ENCODE measurements around the gene RNF166.

Gene RNF166

DNA sequence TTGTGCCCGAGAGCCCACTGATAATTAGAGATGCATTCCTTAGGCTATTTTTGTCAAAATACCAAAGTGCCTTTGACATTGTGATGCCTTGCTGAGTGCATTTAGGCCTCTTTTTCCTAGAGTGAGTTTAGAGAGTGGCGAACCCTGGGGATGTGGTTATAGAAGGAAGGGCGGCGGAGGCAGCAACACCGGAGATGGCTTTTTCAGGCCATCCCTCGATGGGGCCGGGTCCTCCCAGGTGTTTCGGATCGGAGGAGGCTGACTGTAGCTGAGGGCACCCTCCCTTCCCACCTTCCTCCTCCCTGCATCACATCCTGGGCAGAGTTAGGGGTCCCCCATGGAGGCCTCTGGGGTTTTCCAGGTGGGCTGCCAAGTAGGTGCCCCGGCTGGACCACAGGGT, 13.3 kb downstream of the RNF166 start:
- no peak overlapping the region for H3K27ac ChIP-seq (ENCODE audit: insufficient read depth, low read depth, low read length, poor library complexity, severe bottlenecking)
- H3K9me3 ChIP-seq (ENCODE audit: control insufficient read depth, low read length): no peaks in the 10 kb centered on the region
- WGBS, 2 experiments: 90 to 94% methylated on average over 10 of the region's 10 CpGs
- H3K4me1 ChIP-seq (ENCODE audit: control insufficient read depth, insufficient read depth, low read length): no peaks in the 10 kb centered on the region
- peaks cover 3% of the 10 kb centered on the region for H3K36me3 ChIP-seq (ENCODE audit: control insufficient read depth, insufficient read depth, low read length)
- H3K4me3 ChIP-seq (ENCODE audit: insufficient read depth, low read depth, low read length): no peak overlapping the region
- H3K27me3 ChIP-seq (ENCODE audit: control insufficient read depth, insufficient read depth, low read length, poor library complexity, severe bottlenecking): peaks cover 28% of the 10 kb centered on the region

DNA sequence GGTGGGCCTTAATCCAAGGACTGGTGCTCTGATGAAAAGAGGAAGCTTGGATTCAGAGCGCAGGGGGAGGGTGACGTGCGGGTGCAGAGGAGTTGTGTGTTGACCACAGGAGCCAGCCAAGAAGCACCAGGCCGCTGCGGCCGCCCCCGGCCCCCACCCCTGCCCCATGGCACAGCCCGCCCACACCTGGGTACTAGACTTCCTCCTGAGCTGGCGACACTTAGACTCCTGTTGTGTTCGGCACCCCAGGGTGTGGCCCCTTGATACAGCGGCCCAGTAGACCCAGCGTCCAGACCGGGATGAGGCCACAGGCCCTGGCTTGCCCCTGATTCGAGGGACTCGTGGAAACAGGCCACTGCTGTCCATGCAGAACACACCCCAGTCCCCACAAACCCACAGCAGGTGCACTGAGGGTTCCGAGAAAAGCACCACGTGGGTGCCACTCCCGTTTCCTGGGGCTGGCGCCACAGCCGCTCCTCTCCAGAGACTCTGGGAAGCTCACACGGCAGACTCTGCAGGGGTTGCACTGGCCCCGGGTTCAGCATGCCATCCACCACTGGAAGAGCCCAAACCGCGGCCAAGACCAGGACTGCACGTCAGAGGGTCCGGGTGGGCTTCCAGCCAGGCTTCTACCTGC, 14.2 kb downstream of the RNF166 start:
- no peaks in the 10 kb centered on the region for H3K4me1 ChIP-seq (ENCODE audit: control insufficient read depth, insufficient read depth, low read length)
- WGBS, 2 experiments: 92 to 93% methylated on average over 26 of the region's 26 CpGs
- peaks cover 36% of the 10 kb centered on the region for H3K27me3 ChIP-seq (ENCODE audit: control insufficient read depth, insufficient read depth, low read length, poor library complexity, severe bottlenecking)

GRCh38 chr16:88691129-88691813, 14.9 kb downstream of the RNF166 start:
- no peaks in the 10 kb centered on the region for H3K4me1 ChIP-seq (ENCODE audit: control insufficient read depth, insufficient read depth, low read length)
- no peak overlapping the region for H3K4me3 ChIP-seq (ENCODE audit: insufficient read depth, low read depth, low read length)
- no peak overlapping the region for H3K27ac ChIP-seq (ENCODE audit: insufficient read depth, low read depth, low read length, poor library complexity, severe bottlenecking)
- no peaks in the 10 kb centered on the region for H3K9me3 ChIP-seq (ENCODE audit: control insufficient read depth, low read length)
- peaks cover 43% of the 10 kb centered on the region for H3K27me3 ChIP-seq (ENCODE audit: control insufficient read depth, insufficient read depth, low read length, poor library complexity, severe bottlenecking)
- no peaks in the 10 kb centered on the region for H3K36me3 ChIP-seq (ENCODE audit: control insufficient read depth, insufficient read depth, low read length)
- WGBS, 2 experiments: 91% methylated on average over 33 of the region's 33 CpGs

More for the DNA sequence above, 14.2 kb downstream of the RNF166 start:
- Histone ChIP-seq H3K9me3 (ENCODE audit: control insufficient read depth, low read length) (no peaks in the 10 kb centered on the region), H3K36me3 (ENCODE audit: control insufficient read depth, insufficient read depth, low read length) (peaks cover 3% of the 10 kb centered on the region), H3K4me3 (ENCODE audit: insufficient read depth, low read depth, low read length) (no peak overlapping the region), H3K27ac (ENCODE audit: insufficient read depth, low read depth, low read length, poor library complexity, severe bottlenecking) (no peak overlapping the region)

GRCh38 chr16:88690341-88691128, 15.7 kb downstream of the RNF166 start:
- Histone ChIP-seq H3K27me3 (ENCODE audit: control insufficient read depth, insufficient read depth, low read length, poor library complexity, severe bottlenecking) (peaks cover 51% of the 10 kb centered on the region), H3K36me3 (ENCODE audit: control insufficient read depth, insufficient read depth, low read length) (no peaks in the 10 kb centered on the region), H3K4me3 (ENCODE audit: insufficient read depth, low read depth, low read length) (no peak overlapping the region), H3K27ac (ENCODE audit: insufficient read depth, low read depth, low read length, poor library complexity, severe bottlenecking) (no peak overlapping the region), H3K4me1 (ENCODE audit: control insufficient read depth, insufficient read depth, low read length) (no peaks in the 10 kb centered on the region), H3K9me3 (ENCODE audit: control insufficient read depth, low read length) (no peaks in the 10 kb centered on the region)
- 82 to 86% methylated on average over 21 of the region's 21 CpGs for WGBS, 2 experiments

DNA sequence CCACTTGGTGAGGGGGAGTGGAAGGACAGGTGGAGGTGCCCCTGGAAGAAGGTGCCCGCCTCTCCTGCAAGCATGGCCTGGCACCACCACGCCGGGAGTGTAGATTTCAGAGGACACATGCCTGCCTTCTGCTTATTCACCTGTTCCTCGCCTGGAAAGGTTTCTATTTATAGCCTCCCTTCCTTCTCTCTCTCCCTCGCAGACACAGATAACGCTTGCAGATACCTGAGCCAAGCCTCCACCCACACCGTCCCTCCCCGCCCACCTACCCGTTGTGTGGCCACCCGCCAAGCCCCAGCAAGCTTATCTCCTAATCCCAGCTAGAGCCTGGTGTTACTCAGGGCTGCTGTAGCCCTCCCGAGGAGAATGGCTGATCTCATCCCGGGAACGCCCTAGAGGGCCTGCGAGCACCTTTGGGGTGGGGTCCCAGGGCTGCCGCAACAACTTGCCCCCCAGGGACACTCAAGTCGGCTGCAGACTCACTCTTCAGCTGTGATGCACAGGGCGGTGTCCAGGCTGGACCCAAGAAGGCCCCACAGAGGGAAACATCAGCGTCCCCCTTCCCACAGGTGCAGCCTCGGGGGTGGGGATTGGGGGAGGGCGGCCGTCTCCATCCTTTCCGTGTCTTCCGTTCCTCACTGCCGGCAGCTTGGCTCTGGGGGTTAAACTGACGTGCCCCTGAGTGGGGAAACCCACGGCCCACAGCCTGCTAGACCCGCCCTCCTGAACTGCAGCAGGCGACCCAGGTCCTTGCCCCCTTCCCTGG, 18.0 kb downstream of the RNF166 start:
- Histone ChIP-seq H3K27me3 (ENCODE audit: control insufficient read depth, insufficient read depth, low read length, poor library complexity, severe bottlenecking) (peaks cover 72% of the 10 kb centered on the region), H3K4me3 (ENCODE audit: insufficient read depth, low read depth, low read length) (no peak overlapping the region), H3K27ac (ENCODE audit: insufficient read depth, low read depth, low read length, poor library complexity, severe bottlenecking) (no peak overlapping the region), H3K36me3 (ENCODE audit: control insufficient read depth, insufficient read depth, low read length) (no peaks in the 10 kb centered on the region), H3K9me3 (ENCODE audit: control insufficient read depth, low read length) (no peaks in the 10 kb centered on the region), H3K4me1 (ENCODE audit: control insufficient read depth, insufficient read depth, low read length) (no peaks in the 10 kb centered on the region)
- 59 to 61% methylated on average over 28 of the region's 28 CpGs for WGBS, 2 experiments

- Histone ChIP-seq H3K4me1 (ENCODE audit: control insufficient read depth, insufficient read depth, low read length) (no peaks in the 10 kb centered on the region), H3K36me3 (ENCODE audit: control insufficient read depth, insufficient read depth, low read length) (no peaks in the 10 kb centered on the region), H3K4me3 (ENCODE audit: insufficient read depth, low read depth, low read length) (no peak overlapping the region), H3K9me3 (ENCODE audit: control insufficient read depth, low read length) (no peaks in the 10 kb centered on the region), H3K27me3 (ENCODE audit: control insufficient read depth, insufficient read depth, low read length, poor library complexity, severe bottlenecking) (peaks cover 72% of the 10 kb centered on the region), H3K27ac (ENCODE audit: insufficient read depth, low read depth, low read length, poor library complexity, severe bottlenecking) (no peak overlapping the region)
- WGBS, 2 experiments: 77 to 86% methylated on average over 3 of the region's 3 CpGs
Observed at GRCh38 chr16:88687676-88688012, 18.6 kb downstream of the RNF166 start.

GRCh38 chr16:88687254-88687576, 19.0 kb downstream of the RNF166 start:
- H3K36me3 ChIP-seq (ENCODE audit: control insufficient read depth, insufficient read depth, low read length): no peaks in the 10 kb centered on the region
- peaks cover 72% of the 10 kb centered on the region for H3K27me3 ChIP-seq (ENCODE audit: control insufficient read depth, insufficient read depth, low read length, poor library complexity, severe bottlenecking)
- H3K27ac ChIP-seq (ENCODE audit: insufficient read depth, low read depth, low read length, poor library complexity, severe bottlenecking): no peak overlapping the region
- H3K9me3 ChIP-seq (ENCODE audit: control insufficient read depth, low read length): no peaks in the 10 kb centered on the region
- WGBS, 2 experiments: 78% methylated on average over 10 of the region's 10 CpGs
- H3K4me3 ChIP-seq (ENCODE audit: insufficient read depth, low read depth, low read length): no peak overlapping the region
- H3K4me1 ChIP-seq (ENCODE audit: control insufficient read depth, insufficient read depth, low read length): no peaks in the 10 kb centered on the region

DNA sequence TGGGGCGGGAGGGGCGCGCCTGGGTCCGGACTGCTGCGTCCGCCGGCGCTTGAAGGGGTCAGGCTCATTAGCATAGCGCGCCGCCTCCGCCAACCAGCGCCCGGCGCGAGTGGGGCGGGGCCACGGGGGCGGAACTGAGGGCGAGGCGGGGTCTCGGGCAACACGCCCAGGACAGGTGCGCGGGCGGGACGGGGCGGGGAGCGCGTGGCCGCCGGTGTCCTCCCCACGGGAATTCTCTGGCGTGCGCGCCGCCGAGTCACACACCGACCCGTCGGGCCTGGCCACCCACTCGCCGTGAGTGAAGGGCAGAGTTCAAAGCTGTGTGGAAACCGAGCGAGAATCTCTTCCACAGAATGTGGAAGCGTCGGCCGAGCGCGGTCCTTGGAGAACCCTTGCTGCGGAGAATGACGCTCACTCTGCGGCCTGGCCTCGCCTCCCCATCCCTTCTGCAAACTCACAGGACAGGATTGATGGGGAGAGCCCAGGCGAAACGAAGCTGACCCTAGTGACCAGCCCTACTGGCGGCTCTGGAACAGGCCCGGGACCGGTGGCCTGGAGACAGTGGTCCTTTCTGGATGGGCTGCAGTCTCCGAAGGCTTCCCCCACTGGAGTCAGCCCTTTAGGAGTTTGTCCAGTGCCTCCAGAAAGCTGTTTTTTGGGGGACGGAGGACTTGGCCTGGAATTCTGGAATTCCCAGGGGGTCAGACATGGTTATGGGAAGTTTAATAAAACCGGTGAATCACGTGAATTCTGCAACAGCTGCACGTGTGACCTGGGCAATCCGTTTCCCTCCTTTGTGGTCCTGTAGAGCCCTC, 19.6 kb downstream of the RNF166 start, which contains the start of gene SNAI3:
Gene SNAI3, minus strand, starts transcription at position 69 of the 815 bp plus-strand sequence. CDS start 101 bp downstream, outside the sequence.
- Histone ChIP-seq H3K27me3 (ENCODE audit: control insufficient read depth, insufficient read depth, low read length, poor library complexity, severe bottlenecking) (peaks cover 72% of the 10 kb centered on the region), H3K4me3 (ENCODE audit: insufficient read depth, low read depth, low read length) (peak within 1 kb of the TSS; percentile 28), H3K36me3 (ENCODE audit: control insufficient read depth, insufficient read depth, low read length) (no peaks in the 10 kb centered on the region), H3K4me1 (ENCODE audit: control insufficient read depth, insufficient read depth, low read length) (no peaks in the 10 kb centered on the region), H3K9me3 (ENCODE audit: control insufficient read depth, low read length) (no peaks in the 10 kb centered on the region), H3K27ac (ENCODE audit: insufficient read depth, low read depth, low read length, poor library complexity, severe bottlenecking) (no peak within 1 kb of the TSS)
- 8 to 9% methylated on average over 65 of the region's 65 CpGs for WGBS, 2 experiments

- WGBS, 2 experiments: 1% methylated on average over 25 of the region's 25 CpGs
- Histone ChIP-seq H3K4me1 (ENCODE audit: control insufficient read depth, insufficient read depth, low read length) (no peaks in the 10 kb centered on the region), H3K27ac (ENCODE audit: insufficient read depth, low read depth, low read length, poor library complexity, severe bottlenecking) (no peak overlapping the region), H3K4me3 (ENCODE audit: insufficient read depth, low read depth, low read length) (peak overlapping the region; percentile 28), H3K36me3 (ENCODE audit: control insufficient read depth, insufficient read depth, low read length) (no peaks in the 10 kb centered on the region), H3K27me3 (ENCODE audit: control insufficient read depth, insufficient read depth, low read length, poor library complexity, severe bottlenecking) (peaks cover 71% of the 10 kb centered on the region), H3K9me3 (ENCODE audit: control insufficient read depth, low read length) (no peaks in the 10 kb centered on the region)
Observed at GRCh38 chr16:88686062-88686438, 20.2 kb downstream of the RNF166 start.
